ENCODE data around the gene CES2. TPM values are rescaled to one million over a fixed set of nuclear protein-coding genes. Genes with fewer than 3 reads are reported as not detected.
"Not testable (repeated sequence)": the region's sequence is repeated elsewhere in the genome, so short reads cannot be mapped to it uniquely, and the experiment has no call there.

The CES2 gene
- total RNA-seq, 2 donors from 2014 or later: 31.2 to 31.5 TPM

DNA sequence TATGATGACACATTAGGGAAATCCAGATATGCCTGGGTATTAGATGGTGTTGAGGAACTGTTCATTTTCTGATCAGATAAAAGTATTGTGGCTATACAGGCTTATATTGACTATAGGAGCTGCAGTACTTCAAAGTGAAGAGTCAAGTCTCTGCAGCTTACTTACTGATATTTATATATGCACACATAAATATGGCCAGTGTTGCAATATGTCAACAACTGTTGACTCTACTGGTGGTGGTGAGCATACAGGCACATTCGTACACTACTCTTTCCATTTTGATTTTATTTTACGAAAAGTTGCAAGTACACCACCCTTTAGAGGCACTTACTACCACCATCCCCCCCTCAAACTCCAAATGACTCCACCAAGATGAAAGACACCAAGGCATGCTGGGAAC lies 3.7 kb upstream of the CES2 start:
- no peaks in the 10 kb centered on the region for H3K9me3 Mint-ChIP-seq
- H3K4me3 Mint-ChIP-seq: peak overlapping the region; percentile 98
- peaks cover 62% of the 10 kb centered on the region for H3K36me3 Mint-ChIP-seq (ENCODE audit: low read depth)
- H3K4me1 Mint-ChIP-seq: peaks cover 30% of the 10 kb centered on the region
- no peaks in the 10 kb centered on the region for H3K27me3 Mint-ChIP-seq
- no peak for ATAC-seq (replicated peaks)
- H3K27ac Mint-ChIP-seq: no peak overlapping the region

DNA sequence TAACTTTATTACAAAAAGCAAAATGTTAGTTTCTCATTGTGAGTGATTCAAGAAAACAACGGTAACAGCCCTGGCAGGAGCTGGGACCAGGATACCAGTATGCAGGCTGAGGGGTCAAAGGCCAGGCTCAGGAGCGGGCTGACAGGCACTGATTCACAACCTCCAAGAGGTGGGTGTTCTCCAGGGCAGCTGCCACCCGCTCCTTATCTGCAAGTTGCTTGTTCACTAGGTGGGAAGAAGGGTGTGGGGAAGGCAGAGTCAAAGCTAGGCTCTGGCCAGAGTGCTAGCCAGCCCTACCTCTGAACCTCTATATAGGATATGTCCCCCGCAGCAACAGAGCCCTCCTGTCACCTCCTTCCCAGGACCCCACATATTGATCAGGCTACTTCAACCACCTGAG lies 3.2 kb upstream of the CES2 start:
- no peak for ATAC-seq (replicated peaks)
- Mint-ChIP-seq H3K27me3 (no peaks in the 10 kb centered on the region), H3K9me3 (no peaks in the 10 kb centered on the region), H3K27ac (peak overlapping the region; percentile 98), H3K36me3 (ENCODE audit: low read depth) (peaks cover 66% of the 10 kb centered on the region), H3K4me3 (peak overlapping the region; percentile 98), H3K4me1 (peaks cover 32% of the 10 kb centered on the region)

DNA sequence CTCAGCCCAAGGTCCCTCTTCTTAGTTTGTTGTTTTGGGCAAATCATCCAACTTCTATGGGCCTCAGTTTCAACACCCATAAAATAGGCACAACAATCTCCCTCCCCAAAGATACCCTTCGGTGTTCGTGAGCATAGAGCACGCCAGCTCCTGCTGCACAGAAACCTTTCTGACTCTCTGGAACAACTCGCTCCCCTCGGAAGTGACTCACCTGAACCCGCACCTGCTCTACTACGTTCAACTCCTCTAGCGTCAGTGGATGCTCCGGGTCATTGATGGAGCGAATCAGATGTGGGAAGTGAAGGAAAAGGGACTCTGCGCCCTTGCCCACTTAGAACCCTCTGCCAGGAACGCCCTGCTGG lies 1.6 kb upstream of the CES2 start:
- H3K4me1 Mint-ChIP-seq: peaks cover 27% of the 10 kb centered on the region
- peak overlapping the region; percentile 98 for H3K27ac Mint-ChIP-seq
- H3K36me3 Mint-ChIP-seq (ENCODE audit: low read depth): peaks cover 72% of the 10 kb centered on the region
- no peaks in the 10 kb centered on the region for H3K27me3 Mint-ChIP-seq
- H3K9me3 Mint-ChIP-seq: no peaks in the 10 kb centered on the region
- ATAC-seq (replicated peaks): peak; percentile 80
- H3K4me3 Mint-ChIP-seq: peak overlapping the region; percentile 98

DNA sequence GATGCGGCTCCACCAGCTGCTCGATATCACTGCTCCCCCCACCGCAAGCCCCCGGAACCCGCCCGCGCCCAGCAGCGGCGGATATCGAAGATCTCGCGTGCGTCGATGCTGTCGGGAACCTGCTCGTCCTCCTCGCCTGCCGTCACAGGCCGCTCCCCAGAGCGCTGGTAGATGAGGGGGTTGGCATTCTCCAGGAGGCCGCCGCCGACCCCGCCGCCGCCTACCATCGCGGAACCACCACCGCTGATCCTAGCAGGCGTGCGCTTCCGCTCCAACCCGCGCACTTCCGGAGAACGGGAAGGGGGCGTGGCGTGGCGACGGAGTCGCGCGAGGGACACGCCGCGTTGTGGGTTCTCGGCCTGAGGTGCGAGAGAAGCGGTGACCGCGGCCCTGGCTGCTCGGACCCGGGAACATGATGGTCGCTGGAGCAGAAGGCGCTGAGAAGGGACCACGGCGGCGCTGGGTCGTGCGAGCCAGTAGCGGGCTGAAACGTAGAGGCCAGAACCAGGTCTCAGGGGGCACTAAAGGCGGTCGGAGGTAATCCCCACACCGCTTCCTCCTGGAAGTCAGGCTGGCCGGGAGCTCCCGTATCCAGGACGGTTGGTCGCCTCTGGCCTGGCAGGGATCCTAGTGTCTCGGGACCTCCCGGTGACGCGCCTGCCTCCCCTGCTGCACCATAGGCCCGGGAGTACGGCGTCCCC lies 1.0 kb upstream of the CES2 start, which contains the start of gene CIAO2B:
CIAO2B (minus strand) TSS at position 265 of the 701 bp plus-strand sequence; CDS start at position 227, 38 bp downstream.
- Mint-ChIP-seq H3K4me1 (peaks cover 27% of the 10 kb centered on the region), H3K36me3 (ENCODE audit: low read depth) (peaks cover 72% of the 10 kb centered on the region), H3K9me3 (no peaks in the 10 kb centered on the region), H3K4me3 (peak within 1 kb of the TSS; percentile 98), H3K27ac (peak within 1 kb of the TSS; percentile 98), H3K27me3 (no peaks in the 10 kb centered on the region)
- ATAC-seq (replicated peaks): peak; percentile 91

DNA sequence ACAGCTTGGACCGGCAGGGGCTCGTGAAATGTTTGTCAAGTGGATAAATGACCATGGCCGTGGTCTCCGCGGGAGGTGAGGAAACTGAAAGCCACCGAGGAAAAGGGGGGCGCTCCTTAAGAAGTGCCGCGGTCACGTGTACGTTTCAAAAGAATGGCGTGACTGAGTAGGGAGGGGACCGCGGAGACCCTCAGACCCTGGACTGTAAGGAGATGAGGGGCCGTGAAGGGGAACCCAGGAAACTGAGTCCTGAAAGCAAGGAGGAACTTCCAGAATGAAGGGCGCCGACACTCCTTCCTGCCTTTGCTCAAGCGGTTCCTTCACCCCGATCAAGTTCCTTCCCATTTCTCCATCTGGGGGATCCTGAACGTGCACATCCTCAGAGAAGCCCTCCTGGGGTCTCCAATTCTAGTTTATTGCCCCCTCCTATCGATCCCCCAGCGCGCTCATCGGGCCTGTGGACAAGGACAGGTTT lies 440 bp upstream of the CES2 start:
- not testable (repeated sequence) for ATAC-seq (replicated peaks); H3K9me3 Mint-ChIP-seq; H3K27me3 Mint-ChIP-seq
- Mint-ChIP-seq H3K27ac (peak overlapping the region; percentile 98), H3K4me3 (peak overlapping the region; percentile 98), H3K36me3 (ENCODE audit: low read depth) (peaks cover 72% of the 10 kb centered on the region), H3K4me1 (peaks cover 27% of the 10 kb centered on the region)

DNA sequence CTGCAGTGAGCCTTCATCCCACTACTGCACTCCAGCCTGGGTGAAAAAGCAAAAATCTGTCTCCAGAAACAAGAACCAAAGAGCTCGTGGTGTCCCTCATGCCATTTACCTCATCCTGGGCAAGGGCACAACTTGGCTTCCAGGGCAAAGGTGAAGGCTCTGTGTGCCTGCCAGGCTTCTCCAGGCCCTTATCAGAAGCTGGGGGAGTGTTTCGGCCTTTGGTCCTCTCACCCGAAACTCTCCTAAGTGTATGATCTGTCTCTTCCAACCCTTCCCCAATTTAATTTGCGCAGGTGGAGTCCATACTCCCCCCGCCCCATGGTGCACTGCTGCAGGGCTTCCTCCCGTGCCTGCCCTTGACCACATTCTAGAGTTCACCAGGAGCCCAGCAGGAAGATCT lies 1.1 kb downstream of the CES2 start:
- Mint-ChIP-seq H3K27ac (peak overlapping the region; percentile 68), H3K9me3 (no peaks in the 10 kb centered on the region), H3K4me1 (peaks cover 27% of the 10 kb centered on the region)

DNA sequence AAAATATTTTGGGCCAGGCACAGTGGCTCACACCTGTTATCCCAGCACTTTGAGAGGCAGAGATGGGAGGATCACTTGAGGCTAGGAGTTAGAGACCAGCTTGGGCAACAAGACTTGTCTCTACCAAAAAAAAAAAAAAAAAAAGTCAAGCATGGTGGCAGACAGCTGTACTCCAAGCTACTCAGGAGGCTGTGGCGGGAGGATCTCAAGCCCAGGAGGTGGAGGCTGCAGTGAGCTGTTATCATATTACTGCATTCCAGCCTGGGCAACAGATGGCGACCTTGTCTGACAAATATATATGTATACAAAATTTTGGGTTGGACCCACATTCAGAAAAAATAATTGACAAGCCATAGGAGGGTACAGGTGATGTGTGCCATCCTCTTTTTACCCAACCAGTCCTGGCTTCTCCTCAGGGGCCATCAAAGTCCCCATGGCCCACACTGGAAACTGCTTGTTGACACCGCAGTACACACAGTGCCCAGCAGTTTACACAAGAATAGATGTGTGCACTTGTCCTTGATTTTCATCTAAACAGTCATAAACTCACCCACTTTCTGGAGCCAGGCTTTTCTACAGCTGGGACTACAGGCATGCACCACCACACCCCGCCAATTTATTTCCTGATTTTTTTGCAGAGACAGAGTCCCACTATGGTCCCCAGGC lies 1.7 kb downstream of the CES2 start:
- no peaks in the 10 kb centered on the region for H3K9me3 Mint-ChIP-seq
- no peaks in the 10 kb centered on the region for H3K27me3 Mint-ChIP-seq
- peak overlapping the region; percentile 98 for H3K4me3 Mint-ChIP-seq
- ATAC-seq (replicated peaks): no peak
- peaks cover 27% of the 10 kb centered on the region for H3K4me1 Mint-ChIP-seq
- H3K36me3 Mint-ChIP-seq (ENCODE audit: low read depth): peaks cover 72% of the 10 kb centered on the region
- peak overlapping the region; percentile 68 for H3K27ac Mint-ChIP-seq

More for the DNA sequence above, 1.1 kb downstream of the CES2 start:
- Mint-ChIP-seq H3K27me3 (no peaks in the 10 kb centered on the region), H3K36me3 (ENCODE audit: low read depth) (peaks cover 72% of the 10 kb centered on the region), H3K4me3 (peak overlapping the region; percentile 98)
- ATAC-seq (replicated peaks): no peak

DNA sequence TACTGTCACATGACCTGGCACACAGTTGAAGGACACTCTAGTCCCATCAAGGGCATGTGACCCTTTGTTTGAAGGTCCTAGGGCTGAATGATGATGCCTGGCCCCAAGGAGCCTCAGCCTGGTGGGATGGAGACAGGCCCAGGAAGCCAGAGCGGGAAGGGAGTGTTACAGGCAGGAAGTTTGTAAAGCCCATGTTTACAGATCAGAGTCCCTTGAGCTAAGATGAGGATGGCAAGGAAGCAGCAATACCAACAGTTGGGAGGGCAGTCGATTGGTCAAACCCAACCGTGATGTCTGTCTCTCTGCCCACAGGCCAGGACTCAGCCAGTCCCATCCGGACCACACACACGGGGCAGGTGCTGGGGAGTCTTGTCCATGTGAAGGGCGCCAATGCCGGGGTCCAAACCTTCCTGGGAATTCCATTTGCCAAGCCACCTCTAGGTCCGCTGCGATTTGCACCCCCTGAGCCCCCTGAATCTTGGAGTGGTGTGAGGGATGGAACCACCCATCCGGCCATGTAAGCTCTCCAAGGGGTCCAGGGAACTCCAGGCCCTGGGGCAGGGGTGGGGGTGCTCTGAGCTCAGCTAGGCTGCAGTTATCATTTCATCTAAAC lies 2.5 kb downstream of the CES2 start:
- Mint-ChIP-seq H3K9me3 (no peaks in the 10 kb centered on the region), H3K27me3 (no peaks in the 10 kb centered on the region), H3K36me3 (ENCODE audit: low read depth) (peaks cover 72% of the 10 kb centered on the region), H3K4me3 (peak overlapping the region; percentile 98), H3K4me1 (peaks cover 19% of the 10 kb centered on the region), H3K27ac (no peak overlapping the region)
- no peak for ATAC-seq (replicated peaks)

DNA sequence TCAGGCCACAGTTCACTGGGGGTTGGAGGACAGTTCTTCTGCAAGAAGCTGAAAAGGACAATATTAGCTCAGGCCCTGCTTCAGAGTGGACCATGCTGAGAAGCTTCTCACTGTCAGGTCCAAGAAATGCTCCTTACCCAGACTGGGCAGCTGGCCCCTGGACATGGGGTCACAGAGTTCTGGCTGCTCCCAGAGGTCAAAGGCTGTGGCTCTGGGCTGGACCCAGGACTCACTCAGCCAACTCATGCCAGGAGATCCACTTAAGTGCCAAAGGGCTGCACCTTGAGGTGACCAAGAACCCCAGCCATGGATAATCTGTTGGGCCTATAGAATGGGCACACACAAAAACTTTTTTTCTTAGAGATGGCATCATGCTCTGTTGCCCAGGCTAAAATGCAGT lies 4.0 kb downstream of the CES2 start:
- Mint-ChIP-seq H3K27me3 (no peaks in the 10 kb centered on the region), H3K9me3 (no peaks in the 10 kb centered on the region), H3K4me3 (no peak overlapping the region), H3K27ac (peak overlapping the region; percentile 38), H3K36me3 (ENCODE audit: low read depth) (peaks cover 62% of the 10 kb centered on the region), H3K4me1 (peaks cover 8% of the 10 kb centered on the region)
- ATAC-seq (replicated peaks): no peak

DNA sequence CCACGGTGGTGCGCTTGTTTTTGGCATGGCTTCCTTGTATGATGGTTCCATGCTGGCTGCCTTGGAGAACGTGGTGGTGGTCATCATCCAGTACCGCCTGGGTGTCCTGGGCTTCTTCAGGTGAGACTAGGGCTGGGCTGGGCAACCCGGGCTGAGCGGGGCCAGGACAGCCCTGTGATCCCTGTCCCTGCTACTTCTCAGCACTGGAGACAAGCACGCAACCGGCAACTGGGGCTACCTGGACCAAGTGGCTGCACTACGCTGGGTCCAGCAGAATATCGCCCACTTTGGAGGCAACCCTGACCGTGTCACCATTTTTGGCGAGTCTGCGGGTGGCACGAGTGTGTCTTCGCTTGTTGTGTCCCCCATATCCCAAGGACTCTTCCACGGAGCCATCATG lies 4.9 kb downstream of the CES2 start:
- H3K4me3 Mint-ChIP-seq: no peak overlapping the region
- no peak for ATAC-seq (replicated peaks)
- no peaks in the 10 kb centered on the region for H3K9me3 Mint-ChIP-seq
- peaks cover 53% of the 10 kb centered on the region for H3K36me3 Mint-ChIP-seq (ENCODE audit: low read depth)
- H3K4me1 Mint-ChIP-seq: peaks cover 8% of the 10 kb centered on the region
- no peak overlapping the region for H3K27ac Mint-ChIP-seq
- no peaks in the 10 kb centered on the region for H3K27me3 Mint-ChIP-seq

DNA sequence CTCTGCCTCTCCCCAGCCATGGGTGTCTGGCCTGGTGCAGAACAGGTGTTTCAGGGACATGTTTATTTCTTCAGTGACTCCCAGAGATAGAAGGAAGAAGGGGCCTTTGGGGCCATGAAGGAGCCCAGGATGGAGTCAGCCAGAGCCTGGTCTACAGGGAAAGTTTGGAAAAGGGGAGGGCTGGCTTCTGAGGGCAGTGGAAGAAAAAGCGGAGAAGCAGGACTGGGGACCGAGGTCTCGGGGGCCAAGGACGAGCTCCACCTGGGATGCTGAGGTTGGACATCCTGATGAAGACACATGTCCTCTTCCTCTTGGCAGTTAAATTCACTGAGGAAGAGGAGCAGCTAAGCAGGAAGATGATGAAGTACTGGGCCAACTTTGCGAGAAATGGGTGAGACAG lies 7.7 kb downstream of the CES2 start:
- Mint-ChIP-seq H3K4me3 (no peak overlapping the region), H3K9me3 (no peaks in the 10 kb centered on the region), H3K27ac (no peak overlapping the region), H3K36me3 (ENCODE audit: low read depth) (peaks cover 34% of the 10 kb centered on the region), H3K27me3 (no peaks in the 10 kb centered on the region), H3K4me1 (peaks cover 9% of the 10 kb centered on the region)
- no peak for ATAC-seq (replicated peaks)

DNA sequence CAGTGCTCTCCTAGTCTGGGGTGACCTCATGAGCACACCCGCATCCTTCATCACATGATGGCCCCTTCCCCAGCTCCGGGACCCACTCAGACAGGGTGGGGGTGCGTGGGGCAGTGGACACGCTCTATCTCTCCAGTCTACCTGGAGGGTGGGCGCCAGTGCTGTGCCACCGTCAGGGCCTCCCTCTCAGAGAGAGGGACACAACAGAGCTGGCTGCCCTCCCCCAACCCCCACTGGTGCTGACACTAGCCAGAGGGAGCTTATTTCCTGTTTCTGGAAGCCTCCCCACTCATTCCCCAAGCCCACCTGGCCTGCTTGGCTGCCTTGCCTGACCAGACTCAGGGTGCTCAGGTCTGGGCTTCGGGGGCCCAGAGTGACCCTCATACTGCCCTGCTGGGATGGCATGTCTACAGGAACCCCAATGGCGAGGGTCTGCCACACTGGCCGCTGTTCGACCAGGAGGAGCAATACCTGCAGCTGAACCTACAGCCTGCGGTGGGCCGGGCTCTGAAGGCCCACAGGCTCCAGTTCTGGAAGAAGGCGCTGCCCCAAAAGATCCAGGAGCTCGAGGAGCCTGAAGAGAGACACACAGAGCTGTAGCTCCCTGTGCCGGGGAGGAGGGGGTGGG lies 8.2 kb downstream of the CES2 start:
- no peak for ATAC-seq (replicated peaks)
- Mint-ChIP-seq H3K9me3 (no peaks in the 10 kb centered on the region), H3K4me3 (no peak overlapping the region), H3K36me3 (ENCODE audit: low read depth) (peaks cover 34% of the 10 kb centered on the region), H3K27me3 (peaks cover 5% of the 10 kb centered on the region), H3K27ac (no peak overlapping the region), H3K4me1 (peaks cover 9% of the 10 kb centered on the region)

DNA sequence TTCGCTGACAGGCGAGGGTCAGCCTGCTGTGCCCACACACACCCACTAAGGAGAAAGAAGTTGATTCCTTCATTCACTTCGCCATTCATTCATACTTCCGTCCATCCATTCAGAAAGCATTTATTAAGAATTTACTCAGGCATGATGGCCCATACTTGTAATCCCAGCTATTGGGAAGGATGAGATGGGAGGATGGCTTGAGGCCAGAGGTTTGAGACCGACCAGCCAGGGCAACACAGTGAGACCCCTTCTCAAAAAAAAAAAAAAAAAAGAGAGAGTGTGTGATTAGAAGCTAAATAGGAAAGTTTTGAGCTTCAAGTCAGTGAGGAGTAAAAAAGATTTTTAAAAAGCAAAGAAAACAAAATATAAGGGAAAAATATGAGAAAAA lies 8.7 kb downstream of the CES2 start:
- ATAC-seq (replicated peaks): no peak
- H3K4me3 Mint-ChIP-seq: no peak overlapping the region
- peaks cover 9% of the 10 kb centered on the region for H3K4me1 Mint-ChIP-seq
- no peaks in the 10 kb centered on the region for H3K9me3 Mint-ChIP-seq
- peaks cover 10% of the 10 kb centered on the region for H3K27me3 Mint-ChIP-seq
- H3K36me3 Mint-ChIP-seq (ENCODE audit: low read depth): peaks cover 34% of the 10 kb centered on the region
- H3K27ac Mint-ChIP-seq: no peak overlapping the region

DNA sequence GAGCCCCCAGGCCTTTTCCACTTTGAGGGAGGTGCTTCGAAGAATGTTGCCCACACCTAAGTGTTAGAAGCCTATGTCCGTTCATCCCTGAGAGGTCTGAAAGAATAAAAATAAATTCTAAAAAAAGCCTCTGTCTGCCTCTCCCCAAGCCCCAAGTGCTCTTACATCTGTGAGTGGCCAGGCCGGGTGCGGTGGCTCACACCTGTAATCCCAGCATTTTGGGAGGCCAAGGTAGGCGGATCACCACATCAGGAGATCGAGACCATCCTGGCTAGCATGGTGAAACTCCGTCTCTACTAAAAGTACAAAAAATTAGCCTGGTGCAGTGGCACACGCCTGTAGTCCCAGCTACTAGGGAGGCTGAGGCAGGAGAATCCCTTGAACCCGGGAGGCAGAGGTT lies 9.7 kb downstream of the CES2 start:
- not testable (repeated sequence) for H3K27ac Mint-ChIP-seq; H3K4me1 Mint-ChIP-seq; H3K4me3 Mint-ChIP-seq; H3K9me3 Mint-ChIP-seq; ATAC-seq (replicated peaks)
- peaks cover 29% of the 10 kb centered on the region for H3K36me3 Mint-ChIP-seq (ENCODE audit: low read depth)
- peaks cover 16% of the 10 kb centered on the region for H3K27me3 Mint-ChIP-seq
